ENCODE measurements around the gene CANT1.
"Not testable (repeated sequence)": the region's sequence is repeated elsewhere in the genome, so short reads cannot be mapped to it uniquely, and the experiment has no call there.

The CANT1 gene

DNA sequence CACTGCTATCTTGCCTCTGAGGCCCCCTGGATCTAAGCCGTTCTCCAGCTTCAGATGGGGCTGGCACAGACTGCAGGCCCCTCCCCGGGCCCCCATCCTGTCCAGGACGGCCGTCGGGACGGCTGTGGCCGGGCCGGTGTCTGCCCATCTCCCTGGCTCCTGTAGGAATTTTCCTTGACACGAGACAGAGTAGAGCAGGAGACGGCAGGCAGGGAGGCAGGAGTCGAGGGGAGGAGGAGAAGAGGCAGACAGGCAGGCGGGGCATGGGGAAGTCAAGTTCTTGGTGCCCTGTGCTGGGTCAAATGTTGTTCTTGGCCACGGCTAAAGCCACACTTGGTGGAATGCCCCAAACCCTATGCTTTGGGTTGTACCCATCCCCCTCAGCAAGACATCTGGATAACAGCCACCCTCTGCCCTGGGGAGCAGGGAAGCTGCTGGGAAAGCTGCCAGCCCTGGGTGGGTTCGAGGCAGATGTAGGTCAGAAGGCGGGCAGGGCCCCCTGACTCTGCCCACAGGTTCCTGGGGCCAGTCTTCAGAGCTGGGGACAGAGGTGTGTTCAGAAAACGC, 18.4 kb upstream of the CANT1 start:
- no peaks in the 10 kb centered on the region for H3K36me3 Mint-ChIP-seq (ENCODE audit: insufficient read depth)
- H3K4me3 Mint-ChIP-seq = no peak overlapping the region
- DNase-seq (no peak), ATAC-seq (replicated peaks) (no peak)
- no peaks in the 10 kb centered on the region for H3K9me3 Mint-ChIP-seq
- no peak overlapping the region for H3K27ac Mint-ChIP-seq
- H3K4me1 Mint-ChIP-seq (ENCODE audit: low read depth in 2 of 2) = peaks cover 9 to 11% of the 10 kb centered on the region in 2 donors
- peaks cover 61 to 71% of the 10 kb centered on the region in 2 donors for H3K27me3 Mint-ChIP-seq

- Mint-ChIP-seq H3K27me3 (peaks cover 59 to 65% of the 10 kb centered on the region in 2 donors), H3K9me3 (no peaks in the 10 kb centered on the region), H3K4me3 (no peak overlapping the region), H3K4me1 (ENCODE audit: low read depth in 2 of 2) (peaks cover 9 to 12% of the 10 kb centered on the region in 2 donors), H3K27ac (no peak overlapping the region), H3K36me3 (ENCODE audit: insufficient read depth) (no peaks in the 10 kb centered on the region)
- ATAC-seq (replicated peaks) (no peak), DNase-seq (no peak)
These were observed 17.8 kb upstream of the CANT1 start for GRCh38 chr17:79027274-79027924.

DNA sequence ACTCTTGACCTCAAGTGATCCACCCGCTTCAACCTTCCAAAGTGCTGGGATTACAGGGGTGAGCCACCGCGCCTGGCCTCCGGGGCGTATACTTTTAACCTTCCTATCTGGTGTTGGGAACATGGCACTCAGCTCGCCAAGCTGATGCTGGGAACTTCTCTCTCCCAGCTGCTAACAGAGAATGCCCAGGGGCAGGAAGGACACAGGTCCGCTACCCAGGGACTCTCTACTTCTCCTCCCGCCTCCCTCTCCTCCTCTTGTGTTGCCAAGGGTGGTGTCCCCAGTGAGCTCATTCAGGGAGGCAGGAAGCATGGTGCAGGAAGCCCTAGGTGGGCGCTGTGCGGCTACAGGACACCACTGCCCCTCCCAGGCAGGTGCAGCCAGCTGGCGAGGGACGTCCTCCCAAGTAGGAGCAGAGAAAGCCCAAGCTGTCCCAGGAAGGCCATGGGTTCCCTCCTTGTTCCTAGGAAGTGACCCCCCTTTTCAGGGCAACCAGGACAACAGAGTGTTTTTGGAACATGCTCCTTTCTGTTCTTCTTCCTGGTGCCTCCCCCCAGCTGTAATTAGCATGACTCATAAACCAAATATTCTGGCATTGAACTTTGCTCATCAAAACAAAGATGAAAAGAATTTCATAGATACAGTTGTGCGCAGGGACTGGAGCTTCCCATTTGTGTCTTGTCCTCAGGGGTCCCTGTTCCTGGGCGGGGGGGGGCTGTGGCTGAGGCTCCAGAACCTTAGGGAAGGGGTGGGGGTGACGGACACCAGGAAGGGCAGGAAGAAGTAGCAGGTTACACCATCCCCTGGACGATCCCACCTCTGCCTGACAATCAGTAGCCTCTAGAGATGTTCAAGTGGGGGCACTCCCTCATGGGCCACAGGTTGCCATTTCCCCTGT, 17.1 kb upstream of the CANT1 start:
- peaks cover 9 to 12% of the 10 kb centered on the region in 2 donors for H3K4me1 Mint-ChIP-seq (ENCODE audit: low read depth in 2 of 2)
- no peak overlapping the region for H3K27ac Mint-ChIP-seq
- no peak overlapping the region for H3K4me3 Mint-ChIP-seq
- no peak for ATAC-seq (replicated peaks)
- H3K9me3 Mint-ChIP-seq = no peaks in the 10 kb centered on the region
- no peak for DNase-seq
- H3K36me3 Mint-ChIP-seq (ENCODE audit: insufficient read depth) = no peaks in the 10 kb centered on the region
- peaks cover 51 to 57% of the 10 kb centered on the region in 2 donors for H3K27me3 Mint-ChIP-seq

GRCh38 chr17:79024901-79025737, 15.6 kb upstream of the CANT1 start:
- no peak overlapping the region for H3K27ac Mint-ChIP-seq
- peaks cover 36 to 46% of the 10 kb centered on the region in 2 donors for H3K27me3 Mint-ChIP-seq

DNA sequence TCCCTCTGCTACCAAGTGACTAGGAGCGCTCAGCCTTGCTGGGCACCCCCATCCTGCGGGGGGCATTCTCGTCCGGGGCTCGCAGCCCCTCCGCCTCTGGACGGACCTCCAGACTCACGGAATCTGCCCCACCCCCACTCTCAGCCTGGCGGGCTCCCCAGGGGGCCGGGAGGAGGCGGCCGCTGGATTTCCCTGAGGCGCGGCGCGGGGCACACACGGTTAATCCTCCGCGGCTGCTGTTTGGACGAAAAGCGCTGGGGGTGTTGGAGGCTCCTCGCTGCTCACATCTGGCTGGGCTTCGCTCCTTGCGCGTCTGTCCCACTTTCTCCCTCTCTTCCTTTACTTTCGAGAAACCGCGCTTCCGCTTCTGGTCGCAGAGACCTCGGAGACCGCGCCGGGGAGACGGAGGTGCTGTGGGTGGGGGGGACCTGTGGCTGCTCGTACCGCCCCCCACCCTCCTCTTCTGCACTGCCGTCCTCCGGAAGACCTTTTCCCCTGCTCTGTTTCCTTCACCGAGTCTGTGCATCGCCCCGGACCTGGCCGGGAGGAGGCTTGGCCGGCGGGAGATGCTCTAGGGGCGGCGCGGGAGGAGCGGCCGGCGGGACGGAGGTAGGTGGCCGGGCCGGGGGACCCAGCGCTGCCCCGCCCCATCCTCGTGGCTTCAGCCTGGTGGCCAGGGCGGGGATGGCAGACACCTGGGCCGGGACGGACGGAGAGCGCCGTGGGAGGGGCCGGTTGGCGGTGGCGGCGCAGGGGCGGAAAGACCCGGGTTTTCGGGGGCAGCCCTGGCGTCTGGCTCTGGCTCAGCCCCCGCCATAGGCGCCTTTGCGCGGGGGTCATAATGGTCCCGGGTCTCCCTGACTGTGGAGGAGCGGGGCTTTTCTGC, 14.6 kb upstream of the CANT1 start, which contains the start of gene C1QTNF1:
C1QTNF1 (plus strand) TSS at position 284 of the 886 bp plus-strand sequence. CDS start 19,800 bp downstream, outside the sequence.
- ATAC-seq (replicated peaks) (peak; percentile 84), DNase-seq (peak; percentile 25 to 37 (median 25))
- Mint-ChIP-seq H3K27me3 (peaks cover 31 to 56% of the 10 kb centered on the region in 2 donors), H3K4me1 (ENCODE audit: low read depth in 2 of 2) (peaks cover 9 to 12% of the 10 kb centered on the region in 2 donors), H3K4me3 (peak within 1 kb of the TSS; percentile 82 to 94), H3K27ac (peak within 1 kb of the TSS; percentile 51 to 83), H3K9me3 (no peaks in the 10 kb centered on the region), H3K36me3 (ENCODE audit: insufficient read depth) (peaks cover 3% of the 10 kb centered on the region)

More at GRCh38 chr17:79024901-79025737, 15.6 kb upstream of the CANT1 start:
- Mint-ChIP-seq H3K4me3 (peak overlapping the region; percentile 82 to 94), H3K9me3 (no peaks in the 10 kb centered on the region), H3K4me1 (ENCODE audit: low read depth in 2 of 2) (peaks cover 9 to 12% of the 10 kb centered on the region in 2 donors), H3K36me3 (ENCODE audit: insufficient read depth) (no peaks in the 10 kb centered on the region)
- no peak for ATAC-seq (replicated peaks)
- DNase-seq = no peak

DNA sequence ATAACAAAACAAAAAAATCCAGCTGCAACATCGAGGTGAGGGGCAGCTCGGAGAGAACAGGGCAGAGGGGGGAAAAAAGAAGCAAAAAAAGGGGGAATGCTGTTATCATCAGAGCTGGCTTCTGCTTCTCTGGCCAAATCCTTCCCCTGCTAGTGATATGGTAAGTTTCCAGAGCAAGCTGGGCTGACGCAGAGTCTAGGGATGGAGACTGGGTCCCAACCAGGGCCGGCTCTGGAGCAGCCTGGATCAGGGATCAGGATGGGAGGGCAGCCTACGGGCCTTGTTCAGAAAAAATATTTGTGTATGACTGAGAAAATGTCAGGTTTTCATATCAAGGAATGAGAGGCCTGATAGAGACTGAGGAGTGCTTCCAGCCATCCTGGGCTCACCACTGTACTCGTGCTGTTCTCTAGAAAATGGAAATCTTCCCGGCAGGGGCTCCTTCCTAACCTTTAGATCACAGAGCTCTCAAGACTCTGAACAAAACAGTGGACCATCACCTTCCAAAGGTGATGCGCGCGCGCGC, 13.7 kb upstream of the CANT1 start:
- no peaks in the 10 kb centered on the region for H3K9me3 Mint-ChIP-seq
- peaks cover 9 to 12% of the 10 kb centered on the region in 2 donors for H3K4me1 Mint-ChIP-seq (ENCODE audit: low read depth in 2 of 2)
- peaks cover 3% of the 10 kb centered on the region for H3K36me3 Mint-ChIP-seq (ENCODE audit: insufficient read depth)
- peaks cover 38 to 59% of the 10 kb centered on the region in 2 donors for H3K27me3 Mint-ChIP-seq
- peak overlapping the region; percentile 82 to 94 for H3K4me3 Mint-ChIP-seq
- DNase-seq = no peak
- peak overlapping the region in 1 of 2 donors; percentile 51 for H3K27ac Mint-ChIP-seq
- no peak for ATAC-seq (replicated peaks)

DNA sequence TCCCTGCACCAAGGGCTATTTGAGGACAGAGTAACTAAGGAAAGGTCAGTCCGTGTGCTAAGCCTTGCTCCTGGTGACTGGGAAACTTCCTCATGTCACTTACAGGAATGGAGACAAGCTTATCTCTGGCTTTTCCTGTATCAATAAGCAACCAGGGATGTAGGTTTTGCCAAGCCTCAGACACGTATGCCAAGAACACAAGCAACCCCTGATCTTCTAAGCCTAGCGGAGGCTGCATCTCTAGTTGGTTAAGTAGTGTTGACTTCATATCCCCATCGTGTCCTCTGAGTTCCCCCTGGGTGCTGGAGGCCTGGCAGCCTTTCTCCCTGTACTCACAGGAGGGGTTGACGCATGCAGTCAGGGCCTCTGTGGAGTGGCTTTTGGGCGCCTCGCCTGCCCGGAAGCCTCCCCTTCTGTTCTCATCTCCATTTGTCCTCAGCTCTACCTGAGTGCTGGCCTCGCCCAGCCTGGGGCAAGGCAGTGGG, 13.0 kb upstream of the CANT1 start:
- Mint-ChIP-seq H3K27me3 (peaks cover 31 to 53% of the 10 kb centered on the region in 2 donors), H3K36me3 (ENCODE audit: insufficient read depth) (peaks cover 3% of the 10 kb centered on the region), H3K9me3 (no peaks in the 10 kb centered on the region), H3K4me3 (peak overlapping the region in 1 of 2 donors; percentile 82), H3K4me1 (ENCODE audit: low read depth in 2 of 2) (peaks cover 9 to 12% of the 10 kb centered on the region in 2 donors), H3K27ac (no peak overlapping the region)
- DNase-seq (no peak), ATAC-seq (replicated peaks) (no peak)

DNA sequence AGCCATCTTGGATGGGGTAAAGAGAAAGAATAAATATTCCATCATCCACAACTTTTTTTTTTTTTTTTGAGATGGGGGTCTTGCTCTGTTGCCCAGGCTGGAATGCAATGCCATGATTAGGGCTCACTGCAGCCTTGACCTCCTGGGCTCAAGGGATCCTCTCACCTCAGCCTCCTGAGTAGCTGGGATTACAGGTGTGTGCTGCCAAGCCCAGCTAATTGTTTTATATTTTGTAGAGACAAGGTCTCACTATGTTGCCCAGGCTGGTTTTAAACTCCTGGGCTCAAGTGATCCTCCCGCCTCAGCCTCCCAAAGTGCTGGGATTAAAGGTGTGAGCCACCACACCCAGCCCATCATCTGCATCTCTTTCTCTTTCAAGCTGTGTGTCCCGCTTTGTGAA, 12.4 kb upstream of the CANT1 start:
- H3K4me1 Mint-ChIP-seq (ENCODE audit: low read depth in 2 of 2) = peaks cover 9 to 12% of the 10 kb centered on the region in 2 donors
- H3K4me3 Mint-ChIP-seq; H3K9me3 Mint-ChIP-seq; DNase-seq; H3K27ac Mint-ChIP-seq; H3K36me3 Mint-ChIP-seq (ENCODE audit: insufficient read depth); ATAC-seq (replicated peaks): not testable (repeated sequence)
- H3K27me3 Mint-ChIP-seq = peaks cover 34 to 51% of the 10 kb centered on the region in 2 donors

DNA sequence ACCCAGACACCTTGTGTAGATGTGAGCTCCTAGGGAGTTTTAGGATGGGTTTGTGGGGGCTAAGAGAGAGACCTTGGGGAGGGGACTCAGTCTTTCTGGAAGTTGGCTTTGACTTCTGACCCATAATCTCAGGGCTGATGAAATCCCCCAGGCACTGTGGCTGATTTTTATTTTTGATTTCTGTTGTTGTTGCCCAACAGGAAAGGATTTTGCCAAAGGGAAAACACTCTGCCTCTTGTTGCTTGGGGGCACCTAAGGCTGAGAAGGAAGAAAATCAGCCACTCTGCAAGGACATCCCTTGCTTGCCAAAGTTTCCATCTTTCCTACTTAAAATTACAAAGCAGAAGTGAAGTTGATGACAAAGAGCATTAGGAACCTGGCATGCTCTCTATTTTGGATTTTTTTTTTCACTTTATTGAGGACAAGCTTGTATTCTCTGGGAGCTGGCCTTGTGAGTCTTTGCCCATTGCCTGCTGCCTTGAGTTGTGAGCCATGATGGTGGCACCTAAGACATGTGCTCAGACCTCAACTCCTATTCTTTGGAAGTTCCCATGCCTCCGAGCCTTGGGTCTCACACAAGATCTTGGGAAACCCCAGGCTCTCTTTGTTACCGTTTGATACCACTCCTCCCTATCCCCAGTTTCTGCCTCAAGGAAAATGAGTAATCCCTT, 11.2 kb upstream of the CANT1 start:
- Mint-ChIP-seq H3K27me3 (peaks cover 32 to 49% of the 10 kb centered on the region in 2 donors), H3K4me1 (ENCODE audit: low read depth in 2 of 2) (peaks cover 9 to 12% of the 10 kb centered on the region in 2 donors), H3K9me3 (no peaks in the 10 kb centered on the region), H3K36me3 (ENCODE audit: insufficient read depth) (peaks cover 3% of the 10 kb centered on the region), H3K27ac (no peak overlapping the region), H3K4me3 (no peak overlapping the region)
- DNase-seq (no peak), ATAC-seq (replicated peaks) (no peak)

GRCh38 chr17:79019632-79020584, 10.3 kb upstream of the CANT1 start:
- Mint-ChIP-seq H3K36me3 (ENCODE audit: insufficient read depth) (peaks cover 3% of the 10 kb centered on the region), H3K9me3 (no peaks in the 10 kb centered on the region), H3K4me1 (ENCODE audit: low read depth in 2 of 2) (peaks cover 9% of the 10 kb centered on the region in 2 donors), H3K27ac (no peak overlapping the region), H3K27me3 (peaks cover 25 to 41% of the 10 kb centered on the region in 2 donors), H3K4me3 (no peak overlapping the region)
- DNase-seq (peak; percentile 33 to 47 (median 35)), ATAC-seq (replicated peaks) (peak; percentile 43)

All from effector memory CD8-positive, alpha-beta T cell (primary cell).